C4-2B (cell line): ENCODE results near the gene SIM2.

Experiments
- H3K27ac ChIP-seq: fragments of 450-650 bp; 2 replicates; pipeline ENCODE4 v1.5.1; 2017
- ZFX ChIP-seq: fragments of 450-650 bp; IDR thresholded peaks from 2 replicates; pipeline ENCODE4 v1.6.1; 2017
- TF ChIP-seq, protein P1 (sequence below): fragments of 450-650 bp; conservative IDR thresholded peaks from 2 replicates; pipeline ENCODE4 v1.5.1; 2017; ENCODE audit warnings: mild to moderate bottlenecking

The SIM2 gene

DNA sequence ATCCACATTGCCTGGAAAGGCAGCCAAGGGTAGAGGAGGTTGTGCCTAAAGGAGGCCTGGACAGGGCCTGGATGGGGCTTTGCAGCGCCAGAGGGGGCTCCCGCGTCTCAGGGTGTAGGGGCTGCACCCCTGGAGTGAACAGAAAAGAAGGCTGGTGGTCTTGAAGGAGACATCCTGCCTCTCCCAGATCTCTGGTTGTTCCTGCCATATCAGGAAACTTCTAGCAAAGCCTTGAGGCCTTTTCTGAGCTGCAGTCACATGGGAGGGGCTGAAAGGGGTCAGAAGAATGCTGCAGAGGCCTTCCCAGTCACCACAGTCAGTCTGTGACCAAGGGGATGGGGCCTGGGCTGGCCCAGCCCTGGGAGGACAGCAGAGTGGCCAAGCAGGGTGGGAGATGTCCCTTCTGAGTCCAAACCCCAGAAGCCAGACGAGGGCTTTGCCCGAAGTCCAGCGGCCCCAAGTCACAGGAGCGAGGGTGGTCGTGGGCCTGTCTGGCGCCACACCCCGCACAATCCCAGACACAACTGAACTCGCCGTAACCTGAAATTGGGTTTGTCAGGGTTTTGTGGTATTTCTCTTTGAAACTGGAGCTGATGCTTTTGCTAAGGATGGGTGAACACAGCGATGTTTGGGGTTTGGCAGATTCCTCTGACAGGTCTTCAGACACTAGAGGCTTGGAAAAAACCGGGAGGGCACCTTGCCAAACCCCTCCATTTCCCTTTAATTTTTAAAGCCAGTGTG lies 29.6 kb downstream of the SIM2 start:
- TF ChIP-seq ZFX: no peak
- TF ChIP-seq, protein P1, sequence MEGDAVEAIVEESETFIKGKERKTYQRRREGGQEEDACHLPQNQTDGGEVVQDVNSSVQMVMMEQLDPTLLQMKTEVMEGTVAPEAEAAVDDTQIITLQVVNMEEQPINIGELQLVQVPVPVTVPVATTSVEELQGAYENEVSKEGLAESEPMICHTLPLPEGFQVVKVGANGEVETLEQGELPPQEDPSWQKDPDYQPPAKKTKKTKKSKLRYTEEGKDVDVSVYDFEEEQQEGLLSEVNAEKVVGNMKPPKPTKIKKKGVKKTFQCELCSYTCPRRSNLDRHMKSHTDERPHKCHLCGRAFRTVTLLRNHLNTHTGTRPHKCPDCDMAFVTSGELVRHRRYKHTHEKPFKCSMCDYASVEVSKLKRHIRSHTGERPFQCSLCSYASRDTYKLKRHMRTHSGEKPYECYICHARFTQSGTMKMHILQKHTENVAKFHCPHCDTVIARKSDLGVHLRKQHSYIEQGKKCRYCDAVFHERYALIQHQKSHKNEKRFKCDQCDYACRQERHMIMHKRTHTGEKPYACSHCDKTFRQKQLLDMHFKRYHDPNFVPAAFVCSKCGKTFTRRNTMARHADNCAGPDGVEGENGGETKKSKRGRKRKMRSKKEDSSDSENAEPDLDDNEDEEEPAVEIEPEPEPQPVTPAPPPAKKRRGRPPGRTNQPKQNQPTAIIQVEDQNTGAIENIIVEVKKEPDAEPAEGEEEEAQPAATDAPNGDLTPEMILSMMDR: no peak
- no peak overlapping the region for H3K27ac ChIP-seq

DNA sequence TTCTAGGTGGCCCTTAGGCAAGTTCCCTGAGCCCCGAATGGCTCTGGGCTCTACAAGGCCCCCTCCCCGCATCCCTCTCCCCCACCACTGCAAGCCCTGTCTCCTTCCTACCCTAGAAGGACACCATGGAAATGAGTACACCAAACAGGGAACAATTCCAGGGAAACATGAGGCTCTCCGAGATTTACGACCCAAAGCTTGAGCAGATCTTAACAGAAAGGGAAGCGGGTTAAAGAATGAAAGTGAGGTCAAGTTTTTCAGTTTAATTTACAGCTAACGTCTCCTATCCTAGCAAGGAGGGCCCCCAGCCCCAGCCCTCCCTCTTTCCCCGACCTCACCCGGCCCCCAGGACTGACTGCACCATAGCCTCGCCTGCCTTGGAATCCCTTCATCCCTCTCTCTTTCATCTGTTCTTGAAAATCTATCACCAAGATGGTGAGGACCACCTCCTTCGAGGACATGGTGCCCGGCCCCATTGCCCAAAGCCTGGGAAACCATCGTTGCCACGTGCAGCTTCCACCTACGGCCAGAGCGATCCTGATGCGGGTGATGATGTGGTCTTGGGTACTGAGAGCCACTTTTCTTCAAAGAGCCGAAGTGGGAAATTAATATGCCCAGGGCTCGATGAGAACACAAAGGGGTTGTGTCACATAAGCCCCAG lies 30.5 kb downstream of the SIM2 start:
- no peak overlapping the region for H3K27ac ChIP-seq
- no peak for TF ChIP-seq ZFX
- TF ChIP-seq, protein P1: no peak

DNA sequence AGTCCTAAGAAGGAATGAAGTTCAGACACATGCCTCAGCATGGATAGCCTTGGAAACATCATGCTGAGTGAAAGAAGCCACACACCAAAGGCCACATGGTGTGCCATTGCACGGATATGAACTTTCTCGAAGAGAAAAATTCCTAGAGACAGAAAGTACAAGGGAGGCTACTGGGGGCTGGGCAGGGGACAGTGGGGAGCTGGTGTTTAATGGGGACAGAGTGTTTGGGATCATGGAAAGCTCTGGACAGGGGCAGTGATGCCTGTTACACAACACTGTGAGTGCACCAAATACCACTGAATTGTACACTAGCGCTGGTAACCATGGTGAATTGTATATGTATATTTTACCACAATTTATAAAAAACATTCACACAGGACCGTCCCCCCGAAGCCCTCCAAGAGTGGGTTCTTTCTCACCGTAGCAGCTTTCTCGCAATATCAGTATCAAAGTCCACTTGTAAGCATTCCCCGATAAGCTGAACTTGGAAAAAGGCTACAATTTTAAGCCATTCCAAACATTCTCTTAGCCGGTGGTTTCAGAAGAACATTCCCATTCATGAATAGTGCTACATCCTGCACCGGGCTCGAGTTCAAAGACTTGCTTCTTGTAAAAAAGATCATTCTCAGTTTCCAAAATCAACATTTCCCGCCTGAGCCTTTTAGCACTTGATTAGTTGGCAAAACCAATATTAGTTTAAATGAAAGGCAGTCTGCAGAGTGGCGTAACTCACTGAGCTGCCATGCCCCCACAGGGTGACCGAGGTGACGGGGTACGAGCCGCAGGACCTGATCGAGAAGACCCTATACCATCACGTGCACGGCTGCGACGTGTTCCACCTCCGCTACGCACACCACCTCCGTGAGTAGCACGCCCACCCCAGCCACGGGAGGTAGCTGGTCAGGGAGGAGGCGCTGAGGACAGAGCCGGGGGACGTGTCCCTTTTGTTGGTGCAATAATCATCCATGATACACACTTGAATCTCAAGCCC lies 31.7 kb downstream of the SIM2 start:
- no peak for TF ChIP-seq ZFX
- TF ChIP-seq, protein P1: no peak
- H3K27ac ChIP-seq: no peak overlapping the region

DNA sequence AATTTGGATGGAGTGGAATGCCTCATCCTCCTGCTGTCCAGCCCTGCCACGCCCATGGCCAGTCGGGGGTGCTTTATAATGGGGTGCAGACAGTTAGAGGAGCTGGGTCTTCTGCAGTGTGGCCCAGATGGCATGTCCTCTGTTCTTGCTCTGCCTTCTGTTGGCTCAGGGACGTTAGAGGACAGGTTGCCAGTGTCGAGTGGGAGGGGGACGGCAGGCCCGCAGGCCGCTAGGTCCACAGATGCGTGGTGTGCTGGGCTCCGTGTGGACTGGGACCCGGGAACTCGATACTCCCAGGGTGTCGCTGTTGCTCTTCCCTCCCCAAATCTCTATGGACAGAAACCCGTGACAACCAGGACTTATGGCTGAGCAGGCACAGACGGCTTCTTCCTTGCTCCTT lies 33.3 kb downstream of the SIM2 start:
- TF ChIP-seq ZFX: no peak
- TF ChIP-seq, protein P1: no peak
- no peak overlapping the region for H3K27ac ChIP-seq

DNA sequence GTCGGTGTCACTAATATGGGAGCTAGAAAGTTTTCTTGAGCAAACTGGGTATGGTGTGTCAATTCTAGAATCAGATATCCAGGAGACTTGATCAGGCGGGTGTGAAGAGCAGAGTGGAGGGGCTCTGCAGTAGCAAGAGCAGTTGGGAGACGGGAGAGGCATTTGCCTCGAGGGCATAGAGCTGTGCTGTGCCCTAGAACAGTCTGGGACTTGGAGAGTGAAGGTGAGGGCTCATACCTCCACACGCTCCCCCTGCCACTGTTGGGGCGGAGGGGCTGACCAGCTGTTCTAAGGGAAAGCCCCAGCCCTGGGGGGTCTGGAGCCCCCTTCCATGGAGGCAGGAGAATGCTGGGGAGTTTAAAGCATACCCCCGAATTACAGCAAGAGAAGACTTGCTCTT lies 33.8 kb downstream of the SIM2 start:
- TF ChIP-seq, protein P1: no peak
- no peak for TF ChIP-seq ZFX

DNA sequence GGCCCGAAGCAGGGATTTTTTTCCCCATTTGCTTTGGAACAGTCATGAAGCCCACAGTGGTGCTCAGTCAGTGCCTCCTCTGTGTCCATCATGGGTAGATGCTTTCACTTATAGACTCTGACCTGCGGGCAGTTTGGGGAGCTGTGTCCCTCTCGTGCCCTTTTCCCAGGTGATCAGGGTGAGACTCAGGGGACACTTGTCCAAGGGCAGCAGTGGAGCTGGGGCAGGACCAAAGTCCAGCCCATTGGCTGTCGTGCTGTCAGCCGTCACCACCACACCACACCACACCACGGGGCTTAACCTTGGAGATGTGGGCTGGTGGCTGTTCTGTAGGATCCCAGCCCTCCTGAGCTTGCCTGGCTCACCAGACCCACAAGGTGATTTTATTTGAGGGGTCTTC lies 34.9 kb downstream of the SIM2 start:
- no peak overlapping the region for H3K27ac ChIP-seq
- no peak for TF ChIP-seq ZFX
- TF ChIP-seq, protein P1: no peak

More for the DNA sequence above, 33.8 kb downstream of the SIM2 start:
- no peak overlapping the region for H3K27ac ChIP-seq
